Measurements from ENCODE around the gene POLR1E.
"Not testable (repeated sequence)": the region's sequence is repeated elsewhere in the genome, so short reads cannot be mapped to it uniquely, and the experiment has no call there.

The POLR1E gene

DNA sequence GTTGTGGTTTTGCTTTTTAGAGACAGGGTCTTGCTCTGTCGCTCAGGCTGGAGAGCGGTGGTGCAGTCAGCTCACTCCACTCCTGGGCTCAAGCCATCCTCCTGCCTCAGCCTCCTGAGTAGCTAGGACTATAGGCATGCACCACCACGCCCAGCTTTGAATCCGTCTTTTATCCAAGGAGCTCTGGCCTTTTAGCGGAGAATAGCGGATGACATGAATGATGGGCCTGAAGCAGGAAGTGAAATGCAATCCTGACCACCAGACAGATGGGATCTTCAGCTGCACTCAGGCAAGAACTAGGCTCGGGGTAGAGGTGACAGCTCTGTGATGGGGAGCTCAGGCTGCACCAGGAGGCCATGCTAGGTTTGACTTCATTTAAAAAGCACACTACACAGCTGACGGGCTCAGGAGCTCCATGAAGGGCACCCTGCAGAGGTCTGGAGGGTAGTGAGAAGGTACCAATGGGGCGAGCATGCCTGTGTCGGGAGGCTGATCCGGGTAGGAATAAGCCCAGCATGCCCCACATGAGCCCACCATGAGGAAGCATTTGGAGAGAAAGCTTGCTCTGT, 21.9 kb downstream of the POLR1E start:
- DNase-seq, result no peak

DNA sequence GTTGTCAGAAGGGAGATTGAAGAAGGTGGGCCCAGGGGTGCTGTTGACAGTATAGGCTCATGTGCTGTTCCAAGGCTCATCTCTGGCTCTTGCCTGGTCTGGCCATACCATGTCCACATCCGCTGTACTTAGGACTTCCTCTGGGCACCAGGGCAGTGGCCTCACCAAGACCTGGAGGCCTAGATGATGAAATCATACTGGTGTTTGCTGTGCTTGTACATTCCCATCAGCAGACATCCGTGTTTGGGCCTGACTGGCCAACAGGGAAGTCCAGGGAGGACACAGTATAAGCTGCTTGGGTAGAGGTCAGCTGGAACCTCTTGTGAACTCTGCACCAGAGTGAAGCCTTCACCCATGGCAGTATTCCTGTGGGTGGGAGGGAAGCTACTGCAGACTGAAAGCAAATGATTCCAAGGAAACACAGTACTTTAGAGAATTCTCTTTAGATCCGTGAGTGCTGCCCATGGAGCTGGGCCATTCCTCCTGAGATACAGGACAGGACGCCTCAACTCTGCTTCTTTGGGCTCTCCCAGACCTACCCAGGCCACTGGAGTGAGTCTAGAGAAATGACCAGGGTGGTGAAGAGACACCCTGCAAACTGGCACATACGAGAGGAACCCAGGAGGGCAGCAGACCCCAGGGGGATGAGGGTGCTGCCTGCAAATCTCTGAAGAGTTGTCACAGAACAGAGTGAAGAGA, 22.5 kb downstream of the POLR1E start:
- DNase-seq, result no peak

DNA sequence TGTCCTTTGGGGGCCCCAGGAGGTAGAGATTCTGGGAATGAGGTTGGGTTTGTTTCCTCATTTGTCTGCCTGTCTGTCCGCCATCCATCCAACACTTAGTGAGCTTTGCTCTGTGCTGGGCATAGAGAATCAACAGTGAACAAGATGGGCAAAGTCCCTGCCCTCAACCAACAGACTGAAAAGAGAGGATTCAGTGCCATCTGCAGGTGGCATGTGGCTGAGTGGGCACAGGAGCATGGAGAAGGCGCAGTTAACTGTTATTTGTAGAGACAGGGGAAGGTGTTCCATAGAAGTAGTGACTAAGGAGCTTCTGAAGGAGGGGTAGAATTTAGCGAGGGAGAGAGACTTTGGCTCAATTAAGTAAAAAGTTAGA, 23.1 kb downstream of the POLR1E start:
- no peak for DNase-seq

DNA sequence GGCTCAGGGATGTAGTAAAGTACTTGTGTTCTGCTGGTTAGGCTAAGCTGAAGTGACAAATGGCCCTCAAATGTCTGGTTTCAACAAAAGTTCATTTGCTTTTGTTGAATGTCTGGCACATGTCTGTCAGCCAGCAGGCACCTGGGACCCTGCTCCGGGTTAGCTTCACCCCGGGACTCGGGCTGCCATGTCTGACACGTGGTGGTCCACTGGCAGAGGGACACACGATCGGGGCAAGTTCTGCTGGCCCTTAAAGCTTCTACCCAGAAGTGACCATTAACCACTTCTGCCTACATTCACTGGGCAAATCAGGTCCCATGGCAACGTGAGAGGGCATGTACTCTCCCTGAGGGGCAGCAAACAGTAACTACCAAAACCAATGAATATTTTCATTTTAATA, 23.8 kb downstream of the POLR1E start:
- no peak for DNase-seq

DNA sequence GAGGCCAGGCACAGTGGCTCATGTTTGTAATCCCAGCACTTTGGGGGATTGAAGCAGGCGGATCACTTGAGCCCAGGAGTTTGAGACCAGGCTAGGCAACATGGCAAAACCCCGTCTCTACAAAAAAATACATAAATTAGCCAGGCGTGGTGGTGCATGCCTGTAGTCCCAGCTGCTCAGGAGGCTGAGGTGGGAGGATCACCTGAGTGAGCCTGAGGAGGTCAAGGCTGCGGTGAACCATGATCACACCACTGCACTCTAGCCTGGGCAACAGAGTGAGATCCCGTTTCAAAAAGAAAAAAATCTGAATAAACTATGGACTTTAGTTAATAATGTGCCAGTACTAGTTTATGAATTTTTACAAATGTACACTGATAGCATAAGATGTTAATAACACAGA, 24.3 kb downstream of the POLR1E start:
- DNase-seq, result not testable (repeated sequence)

DNA sequence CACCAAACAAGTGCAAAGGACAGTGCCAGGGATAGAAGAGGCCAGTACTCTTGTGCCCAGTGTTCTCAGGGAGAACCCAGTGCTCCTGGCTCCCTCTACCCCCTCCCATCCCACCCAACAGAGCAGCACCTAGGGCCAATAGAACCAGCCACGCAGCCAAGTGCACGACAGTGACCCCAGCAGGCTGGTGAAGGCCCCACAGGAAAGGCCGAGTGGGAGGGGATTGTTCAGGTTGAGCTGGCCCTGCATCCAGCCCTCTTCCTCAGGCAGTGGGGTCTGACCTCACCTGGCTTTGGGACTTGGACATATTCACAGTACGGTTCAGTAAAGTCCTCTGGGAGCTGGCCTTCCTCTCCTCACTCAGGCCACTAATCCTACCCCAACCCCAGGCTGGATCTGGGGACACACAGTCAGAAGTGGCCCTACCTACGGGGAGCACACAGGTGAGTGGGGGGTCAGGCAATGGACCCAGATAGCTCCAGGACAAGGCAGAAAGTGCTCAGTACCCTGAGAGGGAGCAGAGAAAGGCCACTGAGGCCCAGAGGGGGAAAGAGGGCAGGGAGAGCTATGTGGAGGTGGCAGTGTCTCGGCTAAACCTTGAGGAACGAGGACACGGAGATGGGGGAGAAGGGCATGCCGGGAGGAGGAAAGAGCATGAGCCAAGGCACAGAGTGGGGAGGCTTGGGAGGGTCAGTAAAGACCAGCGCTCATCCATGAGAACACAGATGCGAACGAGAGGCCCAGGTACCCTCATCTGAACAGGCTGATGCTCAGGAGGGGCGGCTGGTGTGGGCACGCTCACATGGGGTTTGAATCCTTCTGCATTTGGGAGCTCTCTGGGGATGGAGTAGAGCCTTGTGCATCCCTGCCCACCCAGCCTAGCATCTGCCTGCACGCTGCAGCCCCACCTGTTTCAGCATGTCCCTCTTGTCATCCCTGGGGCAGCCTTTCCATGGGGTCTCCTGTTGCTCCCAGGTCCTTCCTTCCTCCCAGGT, 25.6 kb downstream of the POLR1E start:
- DNase-seq, result no peak

DNA sequence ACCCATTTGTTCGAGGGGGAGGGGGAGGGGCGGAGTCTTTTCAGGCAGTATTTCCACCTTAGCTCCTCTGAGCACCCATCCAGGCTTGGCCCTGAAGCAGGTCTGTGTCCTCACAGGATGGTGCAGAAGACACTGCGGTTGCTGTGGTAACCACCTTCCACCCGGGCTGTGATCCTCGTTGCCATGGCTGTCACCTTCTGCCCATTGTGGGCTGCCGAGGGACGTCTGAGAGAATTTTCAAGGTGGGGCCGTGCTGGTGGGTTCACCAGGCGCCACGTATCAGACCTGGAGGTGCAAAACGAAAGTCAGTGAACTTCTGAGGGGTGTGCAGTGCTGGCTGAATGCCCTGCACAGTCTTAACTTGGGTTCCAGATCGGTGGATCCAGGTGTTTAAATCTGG, 26.7 kb downstream of the POLR1E start:
- DNase-seq, result no peak

DNA sequence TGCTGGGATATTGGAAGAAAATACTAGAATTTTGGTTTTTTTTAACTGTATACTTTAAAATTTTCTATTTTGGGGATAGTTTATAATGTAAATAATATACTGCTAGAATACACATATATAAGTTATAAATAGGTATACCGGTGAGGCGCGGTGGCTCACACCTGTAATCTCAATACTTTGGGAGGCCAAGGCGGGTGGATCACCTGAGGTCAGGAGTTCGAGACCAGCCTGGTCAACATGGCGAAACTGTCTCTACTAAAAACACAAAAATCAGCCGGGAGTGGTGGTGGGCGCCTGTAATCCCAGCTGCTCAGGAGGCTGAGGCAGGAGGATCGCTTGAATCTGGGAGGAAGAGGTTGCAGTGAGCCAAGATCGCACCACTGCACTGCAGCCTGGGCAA, 28.7 kb downstream of the POLR1E start:
- DNase-seq, result not testable (repeated sequence)

DNA sequence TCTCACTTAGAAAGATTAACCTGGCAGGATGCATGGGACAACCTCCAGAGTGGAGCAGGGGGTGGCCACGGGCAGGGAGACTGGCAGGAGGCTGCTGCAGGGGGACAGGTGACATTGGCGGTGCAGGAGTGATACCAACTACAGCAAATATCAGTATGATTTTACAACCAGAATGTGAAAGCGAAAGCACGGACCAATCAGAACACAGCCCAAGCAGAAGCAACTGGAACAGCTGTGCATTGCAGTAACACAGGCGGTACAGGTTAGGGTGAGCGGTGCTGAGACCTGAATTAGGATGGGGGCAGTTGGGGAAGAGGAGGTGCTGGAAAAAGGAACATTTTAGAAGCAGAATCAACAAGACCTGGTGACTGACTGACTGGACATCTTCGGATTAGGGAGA, 29.3 kb downstream of the POLR1E start:
- DNase-seq, result no peak

DNA sequence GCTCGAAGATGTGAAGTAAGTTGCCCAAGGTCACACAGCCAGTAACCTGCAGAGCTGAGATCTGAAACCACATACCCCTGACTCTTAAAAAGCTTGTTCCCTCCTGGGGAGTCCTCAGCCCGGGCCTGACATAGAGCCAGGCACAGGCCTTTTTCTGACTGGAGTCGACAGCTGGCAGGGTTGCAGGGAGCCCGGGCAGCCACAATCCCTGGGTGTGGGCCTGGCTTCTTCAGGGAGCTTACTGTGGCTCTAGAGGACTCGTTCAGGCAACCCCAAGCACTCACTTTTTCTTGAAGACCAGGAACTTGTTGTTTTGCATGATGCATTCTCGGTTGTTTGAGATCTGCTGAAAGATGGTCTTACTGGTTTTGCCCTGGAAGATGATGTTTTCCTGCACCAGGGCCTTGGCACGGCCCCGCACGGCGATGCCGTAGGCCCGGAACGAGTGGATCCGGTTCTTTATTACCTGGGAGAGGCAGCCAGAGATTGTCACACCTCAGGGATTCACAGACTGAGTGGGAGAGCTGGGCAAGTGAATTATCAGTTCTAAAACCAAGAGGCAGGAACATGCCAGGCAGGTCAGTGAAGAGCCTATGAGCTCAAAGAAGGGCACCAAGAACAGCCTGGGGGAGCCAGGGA, 30.0 kb downstream of the POLR1E start:
- no peak for DNase-seq

DNA sequence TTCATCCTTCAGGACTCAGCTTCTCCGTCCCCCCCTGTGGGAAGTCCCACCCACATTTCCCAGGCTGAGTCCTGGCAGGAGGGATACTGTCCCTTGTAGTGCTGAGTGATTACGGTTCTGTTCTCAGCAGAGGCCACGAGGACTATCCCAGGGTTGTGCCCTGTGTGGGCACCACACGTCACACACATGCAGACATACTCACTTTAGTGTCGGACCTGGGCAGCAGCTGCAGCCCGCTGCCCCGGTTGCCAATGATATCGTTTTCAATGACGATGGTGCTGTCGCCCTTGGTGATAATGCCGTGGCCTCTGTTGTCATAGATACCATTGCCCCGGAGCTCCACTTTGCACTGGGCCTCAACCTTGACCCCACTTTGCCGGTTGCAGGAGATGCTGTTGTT, 32.2 kb downstream of the POLR1E start:
- no peak for DNase-seq

DNA sequence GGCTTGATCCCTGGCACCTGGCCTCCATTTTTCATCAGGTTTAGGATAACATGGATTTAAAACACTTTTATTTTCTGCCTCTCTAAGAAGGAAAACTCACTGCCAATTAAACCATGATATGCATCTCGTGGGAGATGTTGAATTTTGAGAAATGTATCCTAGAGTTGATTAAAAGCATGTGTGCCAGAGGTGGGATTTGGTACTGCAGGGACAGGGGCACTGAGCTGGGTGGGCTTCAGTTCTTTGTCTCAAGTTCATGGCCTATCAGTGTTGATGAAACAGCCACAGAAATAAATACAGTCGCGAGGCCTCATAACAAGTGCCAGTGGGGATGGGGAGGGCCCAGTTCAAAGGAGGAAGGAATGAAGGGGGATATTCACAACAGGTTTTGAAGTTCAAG, 34.9 kb downstream of the POLR1E start:
- no peak for DNase-seq

DNA sequence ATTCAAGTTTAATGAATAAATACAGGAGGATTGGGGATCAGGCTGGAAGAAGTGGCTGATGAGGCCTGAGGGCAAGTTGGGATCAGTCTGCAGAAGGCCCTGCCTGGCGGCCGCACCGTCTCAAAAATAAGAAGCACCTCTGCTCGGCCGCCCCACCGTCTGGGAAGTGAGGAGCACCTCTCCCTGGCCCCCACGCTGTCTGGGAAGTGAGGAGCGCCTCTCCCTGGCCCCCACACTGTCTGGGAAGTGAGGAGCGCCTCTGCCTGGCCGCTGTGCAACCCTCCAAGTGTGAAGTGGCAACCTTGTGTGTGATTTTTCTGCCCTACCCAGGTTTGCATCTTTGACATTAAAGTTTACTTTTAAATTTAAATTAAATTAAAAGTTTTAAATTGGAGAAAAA, 35.4 kb downstream of the POLR1E start:
- DNase-seq, result no peak

DNA sequence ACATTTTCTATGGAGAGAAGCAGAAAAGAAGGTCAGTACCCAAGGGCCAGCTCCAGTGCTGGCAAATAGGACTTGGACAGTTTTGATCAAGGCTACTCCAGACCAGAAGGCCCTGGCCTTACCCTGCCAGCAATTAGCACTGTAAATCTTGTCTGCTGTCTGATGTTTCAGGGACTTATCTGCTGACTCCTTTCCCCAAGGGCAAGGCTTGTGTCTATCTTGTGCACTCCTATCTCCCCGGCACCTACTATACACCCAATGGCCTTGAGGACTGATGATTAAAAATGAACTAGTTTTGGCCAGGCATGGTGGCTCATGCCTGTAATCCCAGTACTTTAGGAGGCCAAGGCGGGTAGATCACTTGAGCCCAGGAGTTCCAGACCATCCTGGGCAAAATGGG, 37.2 kb downstream of the POLR1E start:
- DNase-seq, result no peak

DNA sequence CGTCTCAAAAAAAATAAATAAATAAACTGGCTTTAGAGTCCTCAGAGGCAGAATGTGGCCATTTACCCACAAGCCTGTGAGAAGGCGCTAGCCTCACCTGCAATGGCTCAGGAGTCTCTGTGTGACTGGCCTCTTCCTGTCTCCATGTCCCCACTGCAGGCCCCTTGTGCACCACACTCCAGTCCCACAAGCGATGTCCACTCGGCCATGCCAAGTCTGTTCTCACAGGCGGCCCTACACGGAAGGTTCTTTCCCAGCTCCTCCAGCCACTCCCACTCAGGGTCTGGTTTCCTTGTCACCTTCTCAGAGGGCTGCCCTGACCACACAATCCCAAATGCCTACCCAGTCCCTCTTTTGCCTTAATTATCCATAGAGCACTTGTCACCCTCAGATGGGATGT, 38.2 kb downstream of the POLR1E start:
- no peak for DNase-seq

DNA sequence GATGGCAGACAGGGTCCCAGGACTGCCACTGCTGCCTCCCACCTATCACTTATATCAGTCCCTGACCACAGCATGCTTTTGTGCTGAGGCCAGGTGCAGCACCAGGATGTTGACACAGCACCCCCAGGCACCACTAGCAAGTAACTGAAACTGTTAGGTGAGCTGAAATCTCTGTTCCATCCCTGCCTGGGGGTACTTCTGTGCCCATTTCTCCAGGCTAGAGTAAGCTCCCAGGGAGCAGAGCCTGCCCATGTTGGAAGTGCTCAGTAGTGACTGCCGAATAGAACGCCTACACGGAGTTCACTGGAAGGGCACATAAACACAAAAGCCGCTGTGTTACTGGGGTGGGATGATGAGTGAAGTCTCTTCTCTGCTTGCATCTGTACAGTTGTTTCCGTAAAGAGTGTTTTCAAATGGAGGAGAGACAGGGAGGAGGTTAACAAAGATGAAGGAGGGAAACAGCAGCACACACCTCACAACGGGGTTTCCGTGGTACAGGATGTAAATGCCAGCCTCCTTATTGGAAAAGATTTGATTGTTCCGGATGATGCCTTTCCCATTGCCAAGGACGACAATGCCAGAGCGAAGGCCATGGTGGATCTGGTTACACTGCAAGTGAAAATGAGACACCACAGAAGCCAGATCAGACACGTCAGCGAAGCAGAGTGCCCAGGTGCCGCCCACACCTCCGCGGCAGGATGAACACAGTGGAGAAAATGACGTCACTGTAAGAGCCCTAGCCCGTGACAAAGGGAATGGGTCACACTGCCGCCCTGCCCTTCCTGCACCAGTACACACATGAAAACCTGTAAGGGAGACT, 43.1 kb downstream of the POLR1E start:
- peak; percentile 65 to 69 for DNase-seq

DNA sequence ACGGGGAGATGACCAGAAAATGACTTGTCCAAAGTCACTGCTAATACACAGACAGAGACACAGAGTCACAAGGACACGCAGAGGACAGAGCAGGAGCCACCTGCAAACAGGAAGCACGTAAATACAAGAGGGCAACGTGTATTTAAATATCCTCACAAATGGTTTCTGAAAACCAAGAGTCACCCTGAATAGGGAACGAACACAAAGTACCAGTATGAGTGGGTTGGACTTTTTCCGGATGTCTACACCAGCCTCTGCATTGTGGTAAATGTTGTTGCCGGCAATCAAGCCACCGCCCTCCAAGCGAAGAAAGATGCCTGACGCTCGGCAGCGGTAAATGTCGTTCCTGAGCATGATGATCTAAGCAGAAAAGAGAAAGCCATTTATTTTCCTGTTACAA, 46.0 kb downstream of the POLR1E start:
- peak in 1 of 2 donors; percentile 25 for DNase-seq

DNA sequence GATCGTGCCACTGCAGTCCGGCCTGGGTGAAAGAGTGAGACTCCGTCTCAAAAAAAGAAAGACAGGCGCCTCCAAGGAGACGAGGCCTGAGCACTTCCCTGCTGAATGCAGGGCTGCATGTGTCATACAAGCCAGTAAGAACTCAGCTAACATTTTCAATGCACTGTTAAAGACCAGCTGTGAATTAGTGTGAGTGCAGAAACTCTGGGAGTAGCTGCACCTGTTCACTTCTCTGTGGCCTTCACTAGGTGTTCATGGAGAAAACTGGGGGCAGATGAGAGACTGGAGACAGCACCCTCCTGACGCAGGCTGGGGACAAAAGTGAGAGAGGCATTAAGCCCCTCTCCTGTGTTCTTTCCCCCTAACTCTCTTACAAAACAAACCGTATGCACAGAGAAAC, 48.7 kb downstream of the POLR1E start:
- DNase-seq, result no peak

DNA sequence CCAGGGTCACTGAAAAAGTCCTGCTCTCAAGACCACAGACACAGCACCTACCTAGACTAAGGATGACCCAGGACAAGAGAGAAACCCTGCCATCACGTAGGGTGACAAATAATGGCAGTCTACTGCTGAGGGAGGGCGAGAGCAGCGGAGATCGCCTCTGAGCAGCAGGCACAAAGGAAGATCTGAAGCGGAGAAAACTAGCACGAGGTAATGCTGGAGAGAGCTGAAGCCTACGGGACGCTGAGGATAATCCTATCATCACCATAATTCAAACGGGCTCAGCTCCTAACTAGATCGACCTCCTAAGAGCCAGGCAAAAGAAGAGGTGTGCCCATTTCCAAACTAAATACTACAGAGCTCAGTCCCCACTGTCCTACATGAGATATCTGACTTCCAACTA, 49.2 kb downstream of the POLR1E start:
- DNase-seq, result no peak

DNA sequence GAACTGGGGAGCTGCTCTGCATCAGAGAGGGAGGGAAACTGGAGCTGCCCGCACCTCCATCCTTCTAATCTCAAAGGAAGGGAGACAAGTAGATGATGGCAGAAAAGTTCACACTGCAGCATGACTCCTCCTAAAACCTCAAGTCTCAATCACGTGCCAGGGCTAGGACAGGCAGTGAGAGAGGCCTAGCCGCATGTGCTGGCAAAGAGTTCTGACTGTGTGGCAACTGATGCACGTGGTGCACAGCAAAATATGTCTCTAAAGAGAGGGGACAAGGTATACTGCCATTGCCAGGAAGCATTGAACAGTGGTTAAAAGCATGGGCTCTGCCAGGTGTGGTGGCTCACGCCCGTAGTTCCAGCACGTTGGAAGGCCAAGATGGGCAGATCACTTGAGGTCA, 52.4 kb downstream of the POLR1E start:
- DNase-seq, result no peak

DNA sequence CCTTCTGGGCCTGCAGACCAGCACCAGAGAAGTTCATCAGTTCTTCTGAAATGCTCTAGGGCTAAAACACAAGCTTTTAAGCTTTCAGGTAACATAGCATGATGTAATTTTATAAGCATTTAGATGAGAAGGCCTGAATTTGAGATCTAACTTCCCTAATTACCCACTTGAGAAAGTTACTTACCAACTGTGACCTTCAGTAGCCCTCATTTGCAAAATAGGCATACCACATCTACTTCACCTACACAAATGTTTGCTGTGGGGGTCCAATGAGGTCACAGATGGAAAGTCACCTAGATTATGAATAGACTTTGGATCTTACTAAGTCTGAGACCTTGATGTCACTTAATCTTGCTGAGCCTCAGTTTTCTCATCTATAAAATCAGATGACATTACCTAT, 53.9 kb downstream of the POLR1E start:
- DNase-seq, result no peak

DNA sequence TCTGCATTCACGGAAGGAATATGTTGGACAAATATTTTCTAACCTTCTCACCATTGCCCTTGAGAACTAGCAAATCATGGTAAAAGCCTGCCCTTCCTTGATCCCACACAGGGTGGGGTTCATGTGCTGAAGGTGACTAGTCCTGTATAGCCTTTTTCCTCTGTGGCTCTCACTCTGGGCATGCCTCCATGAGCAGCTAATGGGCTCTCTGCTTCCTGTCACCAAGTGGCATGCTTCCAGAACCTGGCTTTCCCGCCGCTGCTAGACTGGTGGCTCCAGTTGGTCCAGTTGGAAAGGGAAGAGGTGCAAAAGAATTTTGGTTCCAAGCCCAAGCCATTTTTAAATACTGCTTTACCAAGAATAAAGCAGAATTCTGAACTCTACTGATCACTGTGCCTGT, 54.9 kb downstream of the POLR1E start:
- DNase-seq, result no peak

DNA sequence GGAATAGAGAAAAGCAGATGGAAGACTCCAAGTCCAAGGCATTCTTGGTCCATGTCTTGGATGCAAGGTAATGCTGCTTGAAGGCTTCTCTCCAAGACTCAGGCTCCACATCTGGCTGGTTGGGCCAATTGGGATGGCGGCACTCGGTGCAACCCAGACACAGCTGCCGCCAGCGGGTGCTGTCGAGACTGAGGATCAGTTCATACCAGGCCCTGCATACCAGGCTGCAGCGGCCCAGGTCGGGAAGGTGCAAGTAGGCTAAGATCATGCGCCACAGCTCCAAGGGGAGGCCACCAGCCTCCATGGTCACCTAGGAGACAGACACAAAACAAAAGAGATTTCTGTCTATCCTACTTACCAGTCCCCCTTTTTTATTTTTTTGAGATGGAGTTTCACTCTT, 55.7 kb downstream of the POLR1E start:
- no peak for DNase-seq
